GM21515 (cell line): ENCODE results near the gene TRIM63.

Experiments
- ATAC-seq: cut with Tn5 transposase; IDR thresholded peaks from one replicate; pipeline ENCODE4 v1.9.1; 2021; ENCODE audit not compliant: unreplicated experiment

The TRIM63 gene

DNA sequence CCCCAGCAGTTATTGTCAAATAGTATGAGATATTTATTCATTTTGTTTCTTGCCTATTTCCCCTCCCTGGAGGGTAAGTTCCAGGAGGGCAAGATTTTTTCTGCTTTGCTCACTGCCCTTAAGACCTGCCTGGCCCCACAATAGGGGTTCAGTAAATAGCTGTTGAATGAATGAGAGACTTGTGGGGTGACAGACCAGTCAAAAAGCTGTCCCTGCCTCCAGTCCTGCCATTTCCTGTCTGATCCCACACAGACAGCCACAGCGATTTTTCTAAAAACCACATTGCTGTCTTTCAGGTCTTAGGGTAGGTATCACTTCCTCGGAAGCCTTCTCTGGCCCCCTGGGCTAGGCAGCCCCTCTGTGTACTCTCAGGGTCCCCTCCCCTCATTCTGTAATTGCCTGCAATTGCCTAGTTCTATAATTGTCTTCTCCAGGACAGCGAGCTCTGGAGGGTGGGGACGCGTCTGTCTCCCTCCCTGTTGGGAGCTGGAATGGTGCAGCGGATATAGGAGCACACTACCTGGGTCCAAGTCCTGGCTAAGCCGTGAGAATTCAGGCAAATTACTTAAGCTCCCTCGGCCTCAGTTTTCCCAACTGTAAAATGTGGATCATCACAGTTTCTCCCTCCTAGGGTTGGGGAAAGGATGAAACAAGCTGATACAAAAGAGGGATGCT is 47.7 kb downstream of the TRIM63 start:
- no peak for ATAC-seq

- no peak for ATAC-seq
Measured at GRCh38 chr1:26017606-26018005, 49.8 kb downstream of the TRIM63 start.

DNA sequence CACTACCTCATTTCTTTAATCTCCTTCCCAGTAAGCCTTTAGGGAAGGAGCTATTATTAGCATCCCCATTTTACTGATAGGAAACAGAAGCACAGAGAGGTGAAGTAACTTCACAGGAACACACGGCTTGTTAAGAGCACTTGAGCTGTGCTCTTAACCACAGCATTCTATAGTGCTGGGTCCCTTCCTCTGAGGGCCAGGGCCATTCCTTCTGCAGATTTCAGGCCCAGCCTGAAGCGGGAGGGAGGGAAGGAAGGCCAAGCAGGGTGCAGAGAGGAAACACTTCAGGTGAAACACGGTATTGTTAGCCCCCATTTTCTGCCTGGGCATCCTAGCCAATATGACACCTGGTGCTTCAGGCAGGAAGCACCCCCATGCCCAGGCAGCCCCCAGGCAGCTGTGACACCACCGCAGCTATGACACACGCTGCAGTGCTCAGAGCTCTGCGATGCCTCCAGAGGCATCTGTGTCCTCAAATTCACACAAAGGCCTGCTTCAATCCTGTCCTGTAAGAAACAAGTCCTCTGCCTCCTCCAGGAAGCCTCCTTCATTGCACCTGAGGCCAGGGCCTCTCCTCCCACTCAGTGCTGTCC is 50.4 kb downstream of the TRIM63 start:
- no peak for ATAC-seq

DNA sequence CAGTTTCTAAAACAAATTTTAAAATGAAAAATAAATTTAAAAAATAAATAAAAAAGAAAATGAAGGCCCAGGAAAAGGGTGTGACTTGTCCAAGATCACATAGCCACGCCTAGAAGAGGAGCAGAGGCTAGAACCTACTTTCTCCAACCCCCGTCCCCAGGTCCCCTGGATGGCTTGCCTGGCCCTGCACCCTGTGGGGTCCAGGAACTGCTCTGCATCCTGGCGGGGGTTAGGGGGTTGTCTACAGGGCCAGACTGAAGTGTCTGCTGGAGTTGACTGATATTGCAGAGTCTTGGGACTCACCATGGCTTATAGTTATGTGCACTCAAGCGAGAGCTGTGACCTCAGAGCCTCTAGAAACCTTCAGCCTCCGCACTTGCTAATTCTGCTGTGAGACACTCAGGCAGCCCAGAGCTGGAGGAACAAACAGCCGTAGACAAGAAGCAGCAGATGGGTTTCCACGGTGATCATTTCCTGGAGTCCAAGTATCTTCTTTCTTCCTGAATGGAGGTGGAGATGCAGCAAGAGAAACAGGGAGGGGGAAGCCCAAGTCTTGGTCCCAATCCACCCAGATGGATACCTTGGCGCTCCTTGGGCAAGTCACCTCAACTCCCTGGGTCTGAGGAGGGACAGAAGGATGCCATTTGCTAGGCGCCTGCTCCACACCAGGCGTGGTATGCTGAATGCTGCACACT is 51.0 kb downstream of the TRIM63 start:
- no peak for ATAC-seq

DNA sequence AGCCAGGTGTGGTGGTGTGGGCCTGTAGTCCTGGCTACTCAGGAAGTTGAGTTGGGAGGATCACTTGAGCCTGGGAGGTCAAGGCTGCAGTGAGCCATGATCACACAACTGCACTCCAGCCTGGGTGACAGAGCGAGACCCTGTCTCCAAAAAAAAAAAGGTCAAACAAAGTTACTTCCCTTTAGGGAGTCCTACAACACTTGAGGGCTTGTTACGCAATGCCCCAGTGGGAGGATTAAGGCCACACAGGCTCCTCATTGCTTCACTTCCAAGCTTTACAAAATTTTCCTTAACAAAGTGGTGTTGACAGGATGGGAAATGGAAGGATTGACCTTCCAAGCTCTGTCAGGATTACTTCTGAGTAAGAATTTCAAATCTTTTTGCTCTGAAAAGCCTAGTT is 52.1 kb downstream of the TRIM63 start:
- no peak for ATAC-seq

- ATAC-seq = no peak
Measured at GRCh38 chr1:26014179-26014578, 53.3 kb downstream of the TRIM63 start.

DNA sequence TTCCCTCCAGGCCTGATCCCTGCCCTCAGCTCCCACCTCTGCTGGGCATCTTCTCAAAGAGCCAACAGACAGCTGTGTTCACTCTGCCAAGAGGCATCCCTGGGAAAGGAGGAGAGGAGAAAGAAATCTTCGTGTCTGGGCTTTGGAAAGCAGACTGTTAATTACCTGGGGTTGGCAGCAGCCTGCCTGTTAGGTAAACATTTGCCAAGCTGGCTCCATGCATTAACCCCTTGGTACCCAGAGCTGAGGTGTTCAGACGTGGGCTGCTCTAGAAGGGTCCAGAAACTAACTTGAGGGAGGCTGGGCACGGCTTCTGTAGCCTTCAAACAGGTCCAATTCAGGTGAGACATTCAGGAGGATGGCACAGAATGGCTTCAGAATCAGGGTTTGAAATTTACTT is 54.6 kb downstream of the TRIM63 start:
- ATAC-seq = no peak

GRCh38 chr1:26010825-26011224 is 56.6 kb downstream of the TRIM63 start:
- ATAC-seq = no peak

- ATAC-seq = no peak
Measured at GRCh38 chr1:26009796-26010447, 57.5 kb downstream of the TRIM63 start.

DNA sequence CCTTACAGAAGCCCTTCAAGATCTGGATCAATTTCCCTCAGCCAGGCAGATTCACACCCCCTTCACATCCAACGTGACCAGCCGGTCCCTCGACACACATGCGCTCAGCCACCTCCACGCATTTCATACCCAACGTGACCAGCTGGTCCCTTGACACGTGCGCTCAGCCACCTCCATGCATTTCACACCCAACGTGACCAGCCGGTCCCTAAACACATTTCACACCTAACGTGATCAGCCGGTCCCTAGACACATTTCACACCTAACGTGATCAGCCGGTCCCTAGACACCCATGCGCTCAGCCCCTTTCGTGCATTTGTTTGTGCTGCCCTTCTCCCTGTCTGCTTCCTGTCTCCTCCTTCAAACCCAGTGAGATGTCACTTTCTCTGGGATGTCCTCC is 60.7 kb downstream of the TRIM63 start:
- no peak for ATAC-seq

DNA sequence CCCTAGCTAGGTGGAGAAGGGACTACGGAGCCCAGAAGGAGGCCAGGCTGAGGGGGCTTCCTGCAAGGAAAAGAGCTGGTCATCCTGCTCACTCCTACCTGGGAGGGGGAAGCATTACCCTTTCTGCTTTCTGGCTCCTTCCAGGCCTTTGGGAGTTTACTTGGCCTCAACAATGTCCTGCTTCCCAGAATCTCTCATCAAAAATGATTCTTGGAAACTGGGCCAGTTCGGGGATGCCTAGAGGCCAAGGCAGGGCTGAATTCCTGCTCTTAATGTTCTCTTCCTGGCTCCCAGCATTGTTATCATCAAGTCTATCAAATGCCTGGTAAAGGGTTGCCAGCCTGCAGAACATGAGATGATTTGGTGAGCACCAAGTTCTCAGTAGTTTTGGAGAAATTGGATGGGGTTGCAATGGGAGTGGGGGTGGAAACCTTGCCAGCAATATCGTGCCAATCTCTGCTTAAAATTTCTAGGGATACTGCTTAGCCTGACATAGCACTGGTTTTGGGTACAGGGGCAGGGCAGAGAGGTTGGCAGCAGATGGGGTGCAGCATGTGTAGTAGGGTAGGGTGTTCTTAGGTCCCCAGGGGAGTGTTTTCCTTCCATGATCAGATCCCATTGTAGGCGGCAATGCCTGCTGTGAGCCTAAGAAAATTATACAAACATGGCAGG is 61.9 kb downstream of the TRIM63 start:
- no peak for ATAC-seq

GRCh38 chr1:26003756-26004155 is 63.7 kb downstream of the TRIM63 start:
- ATAC-seq = no peak

- ATAC-seq = no peak
Measured at GRCh38 chr1:26003262-26003661, 64.2 kb downstream of the TRIM63 start.
